ENCODE data around the gene SPOCK1. TPM values are rescaled to one million over a fixed set of nuclear protein-coding genes. Genes with fewer than 3 reads are reported as not detected.

Gene SPOCK1
- total and polyA plus RNA-seq, 2 of the 13 experiments (the other 11 are each of a cell fraction or from before 2014, with no cell fraction given): 0.18 to 0.29 TPM

DNA sequence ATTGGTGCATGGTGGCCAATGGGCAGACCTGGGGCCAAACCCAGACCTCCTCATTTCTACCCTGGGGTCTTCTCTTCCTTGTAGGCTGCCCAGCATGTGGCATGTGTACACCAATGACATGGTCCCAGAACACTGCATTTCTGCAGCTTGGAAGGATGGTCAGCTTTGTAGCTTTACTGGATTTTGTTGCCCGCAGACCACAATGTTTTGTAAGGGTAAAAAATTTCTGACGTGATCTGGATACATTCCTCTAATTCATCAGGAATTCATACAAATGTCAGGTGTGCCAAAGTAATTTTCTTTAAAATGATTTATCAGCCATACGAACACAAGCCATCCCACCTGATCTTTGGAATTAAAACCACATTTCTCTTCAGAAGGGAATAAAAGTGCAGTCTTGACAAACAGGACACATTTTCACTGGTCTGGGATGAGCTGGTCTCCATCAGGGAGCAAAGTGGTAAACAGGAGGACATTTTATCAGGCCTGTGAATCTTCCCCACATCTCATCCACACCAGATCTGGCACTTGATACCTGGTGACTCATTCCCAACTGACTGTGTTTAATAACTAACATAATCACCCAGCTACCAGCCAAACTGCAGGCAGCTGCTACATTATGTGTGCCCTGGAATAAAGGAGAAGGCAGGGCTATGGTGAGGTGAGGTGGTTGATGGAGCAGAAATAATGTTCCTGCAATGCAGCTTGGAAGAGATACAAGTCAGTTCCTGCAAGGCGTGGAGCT, 103.9 kb downstream of the SPOCK1 start:
- Histone ChIP-seq H3K27ac (ENCODE audit: extremely low read length, insufficient read depth, low read length) (no peak overlapping the region), H3K9ac (ENCODE audit: insufficient read depth, low read depth, low read length) (no peak overlapping the region), H3K79me2 (ENCODE audit: insufficient read depth, low read length) (no peaks in the 10 kb centered on the region), H4K20me1 (ENCODE audit: insufficient read depth, low read length) (no peaks in the 10 kb centered on the region), H3K4me1 (ENCODE audit: insufficient read depth, low read length) (no peaks in the 10 kb centered on the region), H2AFZ (ENCODE audit: low read length) (no peak overlapping the region), H3K36me3 (replicated peaks in 1 of 2; ENCODE audit: control insufficient read depth in 1 of 2, insufficient read depth in 2 of 2, low read length in 2 of 2) (no peaks in the 10 kb centered on the region), H3K4me2 (ENCODE audit: low read depth, low read length) (no peak overlapping the region), H3K27me3 (ENCODE audit: control insufficient read depth in 1 of 2, insufficient read depth in 2 of 2, low read length in 2 of 2) (peaks cover 0 to 1% of the 10 kb centered on the region in 2 experiments; a peak in 1 of 5 replicates), H3K9me3 (ENCODE audit: low read length) (no peaks in the 10 kb centered on the region), H3K4me3 (replicated peaks in 1 of 3; ENCODE audit: insufficient read depth in 1 of 3, low read depth in 2 of 3, low read length in 3 of 3) (no peak overlapping the region)
- ChIA-PET CTCF (ENCODE audit: low intra/inter-chr PET ratio, low total read pairs) (no interaction called here), POLR2A (no interaction called here)
- intact Hi-C loops (cut with micrococcal nuclease; ENCODE audit: unreplicated experiment): no loop called here
- DNase-seq (ENCODE audit: low spot score) (no peak), FAIRE-seq (no peak), ATAC-seq (no peak)
- 29% methylated on average over 4 of the region's 4 CpGs for WGBS (ENCODE audit: low lambda C conversion rate)
- TF ChIP-seq ZFP41 (CRISPR knock-in tag; IDR thresholded peaks at IDR 0.05; ENCODE audit: borderline replicate concordance) (no peak), ZMYM2 (CRISPR knock-in tag; IDR thresholded peaks at IDR 0.05) (no peak), NR3C1 (CRISPR knock-in tag; IDR thresholded peaks at IDR 0.05) (no peak), ATF7 (IDR thresholded peaks at IDR 0.05) (no peak), ATF7 (CRISPR knock-in tag; IDR thresholded peaks at IDR 0.05) (no peak), SAFB2 (CRISPR knock-in tag; IDR thresholded peaks at IDR 0.05; ENCODE audit: borderline replicate concordance, low read depth) (no peak), TEAD3 (CRISPR knock-in tag; optimal IDR thresholded peaks at IDR 0.05; ENCODE audit: borderline replicate concordance) (no peak), NONO (IDR thresholded peaks at IDR 0.05) (no peak), NONO (CRISPR knock-in tag; conservative IDR thresholded peaks at IDR 0.05) (no peak), ZNF883 (CRISPR knock-in tag; IDR thresholded peaks at IDR 0.05; ENCODE audit: not compliant biosample characterization) (no peak), RNF2 (conservative IDR thresholded peaks at IDR 0.05; ENCODE audit: low read depth) (no peak), SAP130 (CRISPR knock-in tag; IDR thresholded peaks at IDR 0.05; ENCODE audit: low read depth) (no peak), MYC (CRISPR knock-in tag; IDR thresholded peaks at IDR 0.05; ENCODE audit: borderline replicate concordance) (no peak), JDP2 (CRISPR knock-in tag; IDR thresholded peaks at IDR 0.05; ENCODE audit: borderline replicate concordance) (no peak), TSC22D2 (CRISPR knock-in tag; IDR thresholded peaks at IDR 0.05; ENCODE audit: borderline replicate concordance) (no peak)
- TF ChIP-seq, protein P1, sequence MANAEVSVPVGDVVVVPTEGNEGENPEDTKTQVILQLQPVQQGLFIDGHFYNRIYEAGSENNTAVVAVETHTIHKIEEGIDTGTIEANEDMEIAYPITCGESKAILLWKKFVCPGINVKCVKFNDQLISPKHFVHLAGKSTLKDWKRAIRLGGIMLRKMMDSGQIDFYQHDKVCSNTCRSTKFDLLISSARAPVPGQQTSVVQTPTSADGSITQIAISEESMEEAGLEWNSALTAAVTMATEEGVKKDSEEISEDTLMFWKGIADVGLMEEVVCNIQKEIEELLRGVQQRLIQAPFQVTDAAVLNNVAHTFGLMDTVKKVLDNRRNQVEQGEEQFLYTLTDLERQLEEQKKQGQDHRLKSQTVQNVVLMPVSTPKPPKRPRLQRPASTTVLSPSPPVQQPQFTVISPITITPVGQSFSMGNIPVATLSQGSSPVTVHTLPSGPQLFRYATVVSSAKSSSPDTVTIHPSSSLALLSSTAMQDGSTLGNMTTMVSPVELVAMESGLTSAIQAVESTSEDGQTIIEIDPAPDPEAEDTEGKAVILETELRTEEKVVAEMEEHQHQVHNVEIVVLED (CRISPR knock-in tag; IDR thresholded peaks at IDR 0.05; ENCODE audit: borderline replicate concordance): no peak
- TF ChIP-seq, protein P2, sequence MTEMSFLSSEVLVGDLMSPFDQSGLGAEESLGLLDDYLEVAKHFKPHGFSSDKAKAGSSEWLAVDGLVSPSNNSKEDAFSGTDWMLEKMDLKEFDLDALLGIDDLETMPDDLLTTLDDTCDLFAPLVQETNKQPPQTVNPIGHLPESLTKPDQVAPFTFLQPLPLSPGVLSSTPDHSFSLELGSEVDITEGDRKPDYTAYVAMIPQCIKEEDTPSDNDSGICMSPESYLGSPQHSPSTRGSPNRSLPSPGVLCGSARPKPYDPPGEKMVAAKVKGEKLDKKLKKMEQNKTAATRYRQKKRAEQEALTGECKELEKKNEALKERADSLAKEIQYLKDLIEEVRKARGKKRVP (CRISPR knock-in tag; IDR thresholded peaks at IDR 0.05): no peak
- in situ Hi-C loops (cut with HindIII; ENCODE audit: extremely low pct_ligation_motif_present, low pct_unique_long_range_greater_than_20kb): no loop called here
- no TSS peak for BruUV-seq (replicated peaks)
